GOT3 (cell line): ENCODE measurements around the gene GRIA2.

Experiments used
- DNase-seq: peaks from one replicate; lab custom pipeline; 2025; ENCODE audit warnings: mixed read lengths; lab: John Stamatoyannopoulos, UW

GRIA2 gene

DNA sequence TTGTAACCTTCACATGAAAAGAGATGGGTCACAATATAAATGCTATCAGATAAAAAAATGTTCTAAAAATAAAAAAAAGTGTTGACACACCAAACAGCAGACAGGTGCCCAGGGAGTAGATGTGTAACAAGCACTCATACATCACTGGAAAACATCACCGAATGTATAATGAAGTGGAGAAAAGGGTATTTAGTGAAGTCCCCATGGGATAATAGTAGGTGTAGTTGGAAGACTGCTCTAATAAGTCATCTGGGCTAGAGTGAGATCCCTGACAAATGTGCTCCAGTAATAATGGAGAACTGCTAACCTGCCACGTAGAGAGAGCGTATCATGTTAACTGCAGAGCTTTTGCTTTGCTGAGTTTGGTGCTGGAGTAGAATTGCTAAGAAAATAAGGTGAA lies 152.0 kb downstream of the GRIA2 start:
- no peak for DNase-seq

DNA sequence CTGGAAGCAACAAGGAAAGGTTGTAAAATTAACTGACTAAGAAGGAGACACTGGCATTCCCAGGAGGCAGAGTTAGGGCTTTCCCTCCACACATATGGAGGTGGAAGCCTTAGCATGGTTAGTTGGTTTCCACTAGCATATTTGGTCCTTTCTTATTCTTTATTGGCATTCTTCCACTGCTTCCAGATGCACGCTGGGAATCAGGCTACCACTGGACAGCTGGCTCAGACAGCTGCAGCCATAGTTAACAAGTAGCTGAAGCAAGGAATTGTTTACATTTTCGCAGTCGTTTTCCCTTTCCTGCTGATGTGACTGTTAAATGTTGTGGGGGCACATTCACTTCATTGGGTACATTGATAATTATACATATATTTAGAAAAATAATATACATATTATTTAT lies 169.2 kb downstream of the GRIA2 start:
- no peak for DNase-seq

GRCh38 chr4:157405070-157405469 lies 184.5 kb downstream of the GRIA2 start:
- DNase-seq = no peak
